ENCODE results near the gene RANBP9. TPM values are rescaled to one million over a fixed set of nuclear protein-coding genes. Genes with fewer than 3 reads are reported as not detected.
A peak's percentile ranks its signal among the peaks of the same experiment; 100 is the strongest.

Gene RANBP9
- total and polyA plus RNA-seq, 9 of the 15 experiments (the other 6 are each of a cell fraction or from before 2014, with no cell fraction given) = 27.5 to 130 (median 61.5) TPM

DNA sequence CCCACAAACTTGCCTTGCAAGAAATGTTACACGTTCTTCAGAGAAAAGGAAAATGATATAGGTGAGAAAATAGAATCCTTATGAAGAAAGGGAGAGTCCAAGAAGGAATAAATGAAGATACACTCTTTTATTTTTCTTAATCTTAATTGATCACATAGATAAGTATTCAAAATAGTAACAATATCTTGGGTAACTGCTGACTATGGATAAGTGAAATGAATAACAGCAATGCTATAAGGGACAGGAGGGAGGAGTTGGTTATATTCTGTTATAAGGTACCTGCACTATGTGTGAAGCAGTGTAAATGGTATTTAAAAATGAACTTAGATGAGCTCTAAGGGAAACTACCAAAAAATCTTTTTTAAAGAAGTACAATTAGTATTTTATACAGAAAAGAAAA, 38.3 kb downstream of the RANBP9 start (continued):
- TF ChIP-seq ARID3A (IDR thresholded peaks at IDR 0.05; ENCODE audit: borderline replicate concordance, low read depth, low read length) = 0 out of 2 replicates have a peak, but pooled peaks have one; percentile 14
- TF ChIP-seq ILK (tag; IDR thresholded peaks at IDR 0.05; ENCODE audit: borderline replicate concordance, low read depth) = no peak
- no peak for TF ChIP-seq PML (IDR thresholded peaks at IDR 0.05; ENCODE audit: low read length)
- TF ChIP-seq ZNF239 (CRISPR knock-in tag; IDR thresholded peaks at IDR 0.05) = no peak
- TF ChIP-seq NFE2 (IDR thresholded peaks at IDR 0.05; ENCODE audit: low read depth) = no peak
- TF ChIP-seq TCF3 (CRISPR knock-in tag; IDR thresholded peaks at IDR 0.05) = no peak
- TF ChIP-seq, protein P1, sequence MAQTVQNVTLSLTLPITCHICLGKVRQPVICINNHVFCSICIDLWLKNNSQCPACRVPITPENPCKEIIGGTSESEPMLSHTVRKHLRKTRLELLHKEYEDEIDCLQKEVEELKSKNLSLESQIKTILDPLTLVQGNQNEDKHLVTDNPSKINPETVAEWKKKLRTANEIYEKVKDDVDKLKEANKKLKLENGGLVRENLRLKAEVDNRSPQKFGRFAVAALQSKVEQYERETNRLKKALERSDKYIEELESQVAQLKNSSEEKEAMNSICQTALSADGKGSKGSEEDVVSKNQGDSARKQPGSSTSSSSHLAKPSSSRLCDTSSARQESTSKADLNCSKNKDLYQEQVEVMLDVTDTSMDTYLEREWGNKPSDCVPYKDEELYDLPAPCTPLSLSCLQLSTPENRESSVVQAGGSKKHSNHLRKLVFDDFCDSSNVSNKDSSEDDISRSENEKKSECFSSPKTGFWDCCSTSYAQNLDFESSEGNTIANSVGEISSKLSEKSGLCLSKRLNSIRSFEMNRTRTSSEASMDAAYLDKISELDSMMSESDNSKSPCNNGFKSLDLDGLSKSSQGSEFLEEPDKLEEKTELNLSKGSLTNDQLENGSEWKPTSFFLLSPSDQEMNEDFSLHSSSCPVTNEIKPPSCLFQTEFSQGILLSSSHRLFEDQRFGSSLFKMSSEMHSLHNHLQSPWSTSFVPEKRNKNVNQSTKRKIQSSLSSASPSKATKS (CRISPR knock-in tag; IDR thresholded peaks at IDR 0.05) = no peak
- TF ChIP-seq RBM39 (optimal IDR thresholded peaks at IDR 0.05; ENCODE audit: low read depth, low read length) = no peak
- TF ChIP-seq HLTF (IDR thresholded peaks at IDR 0.05) = no peak
- TF ChIP-seq HMG20A (CRISPR knock-in tag; conservative IDR thresholded peaks at IDR 0.05) = no peak
- TF ChIP-seq SMC3 (conservative IDR thresholded peaks at IDR 0.05; ENCODE audit: insufficient read depth, low read depth, low read length) = no peak
- no peak for TF ChIP-seq TSC22D4 (tag; IDR thresholded peaks at IDR 0.05)
- no peak for TF ChIP-seq ATF4 (CRISPR knock-in tag; IDR thresholded peaks at IDR 0.05)
- TF ChIP-seq PCBP1 (IDR thresholded peaks at IDR 0.05; ENCODE audit: low read depth, low read length, poor library complexity, severe bottlenecking) = no peak
- no peak for TF ChIP-seq ZBTB43 (CRISPR knock-in tag; IDR thresholded peaks at IDR 0.05)
- TF ChIP-seq HINFP (tag; conservative IDR thresholded peaks at IDR 0.05; ENCODE audit: low read depth) = no peak
- no peak for TF ChIP-seq ZNF174 (CRISPR knock-in tag; IDR thresholded peaks at IDR 0.05)
- no peak for TF ChIP-seq CEBPB (tag; IDR thresholded peaks at IDR 0.05)
- TF ChIP-seq HDAC1 (IDR thresholded peaks at IDR 0.05) = no peak
- TF ChIP-seq CHD4 (IDR thresholded peaks at IDR 0.05; ENCODE audit: insufficient read depth, insufficient replicate concordance, low read depth, low read length, poor library complexity, severe bottlenecking) = no peak
- TF ChIP-seq CBFB (CRISPR knock-in tag; IDR thresholded peaks at IDR 0.05) = no peak
- no peak for TF ChIP-seq DDX20 (tag; IDR thresholded peaks at IDR 0.05; ENCODE audit: low read depth)

All from K562 (cell line).